Measurements from ENCODE around the gene DOK3. TPM values are rescaled to one million over a fixed set of nuclear protein-coding genes. Genes with fewer than 3 reads are reported as not detected.

DOK3 gene
- total and polyA plus RNA-seq, 2 donors (not counting 3 experiments of a cell fraction or from before 2014, with no cell fraction given): 4.8 to 5.3 TPM

DNA sequence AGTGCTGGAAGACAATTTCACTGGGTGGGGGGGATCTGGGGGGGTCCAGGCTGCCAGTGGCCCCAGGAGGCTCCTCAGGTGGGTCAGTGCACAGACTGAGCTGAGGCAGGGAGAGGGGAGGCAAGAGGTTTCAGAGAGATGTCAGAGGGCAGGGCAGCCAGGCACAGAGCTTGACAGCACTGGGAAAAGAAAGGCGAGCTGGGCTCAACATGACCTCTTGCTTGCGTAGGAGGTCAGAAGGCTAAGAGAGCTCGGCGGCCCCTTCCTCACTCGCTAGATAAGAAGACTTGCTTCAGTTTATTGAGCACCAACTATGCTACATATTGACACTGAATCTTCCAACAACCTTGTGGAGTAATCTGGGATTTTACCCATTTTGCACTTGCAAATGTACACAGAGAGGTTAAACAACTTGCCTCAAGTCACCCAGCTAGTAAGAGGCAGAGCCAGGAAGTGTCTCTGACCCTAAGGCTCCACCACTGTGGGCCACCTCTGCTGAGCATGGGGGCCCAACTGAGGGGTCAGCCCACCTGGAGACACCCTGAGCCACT, 15.8 kb downstream of the DOK3 start:
- Histone ChIP-seq H2AFZ (ENCODE audit: low read depth, low read length) (no peak overlapping the region), H3K4me2 (ENCODE audit: insufficient read depth, low read length) (peak overlapping the region; percentile 64), H3K4me3 (replicated peaks in 1 of 3; ENCODE audit: insufficient read depth in 1 of 3, low read depth in 1 of 3, low read length in 3 of 3) (peak overlapping the region in 1 of 3 experiments; percentile 9), H3K27me3 (ENCODE audit: control insufficient read depth in 2 of 2, insufficient read depth in 2 of 2, low read length in 2 of 2) (no peaks in the 10 kb centered on the region), H3K36me3 (ENCODE audit: control insufficient read depth in 2 of 2, extremely low read depth in 1 of 2, insufficient read depth in 2 of 2, low read length in 2 of 2) (peaks cover 9 to 24% of the 10 kb centered on the region in 2 experiments), H3K9me1 (replicated peaks; ENCODE audit: control insufficient read depth, extremely low read depth, insufficient read depth, low read length) (no peaks in the 10 kb centered on the region), H3K4me1 (ENCODE audit: control insufficient read depth, extremely low read depth, insufficient read depth, low read length) (peaks cover 57% of the 10 kb centered on the region), H3K9me3 (replicated peaks; ENCODE audit: control insufficient read depth, insufficient read depth, low read length) (no peaks in the 10 kb centered on the region), H3K79me2 (ENCODE audit: control insufficient read depth, insufficient read depth, low read length) (peaks cover 44% of the 10 kb centered on the region), H3K27ac (ENCODE audit: insufficient read depth, low read depth, low read length) (peak overlapping the region; percentile 93), H4K20me1 (replicated peaks; ENCODE audit: control insufficient read depth, extremely low read depth, insufficient read depth, low read length) (no peaks in the 10 kb centered on the region), H3K9ac (replicated peaks; ENCODE audit: extremely low read depth, insufficient read depth, low read length) (peak overlapping the region; percentile 93)
- ChIA-PET CTCF (interaction anchor here (0.8 to 5.3 kb wide), 9 partner anchors 8 to 103 kb away, joined by 3 to 58 read pairs (median 6); no protein-coding TSS in a partner anchor), POLR2A (interaction anchor here (1.8 kb wide), 1 partner anchor 17 kb away, joined by 10 read pairs; no protein-coding TSS in a partner anchor)
- FAIRE-seq (no peak), DNase-seq (ENCODE audit: low read depth, low spot score) (no peak)
- TF ChIP-seq JUN (IDR thresholded peaks at IDR 0.05; ENCODE audit: borderline replicate concordance, insufficient read depth, insufficient read length, low read depth) (no peak), POLR2AphosphoS5 (IDR thresholded peaks at IDR 0.05; ENCODE audit: insufficient read depth, low read depth, low read length) (no peak), FOS (IDR thresholded peaks at IDR 0.05; ENCODE audit: borderline replicate concordance, insufficient read depth, low read length) (no peak), GATA2 (IDR thresholded peaks at IDR 0.05; ENCODE audit: insufficient read depth, insufficient read length, low read depth, low read length) (no peak), CTCF (IDR thresholded peaks at IDR 0.05; ENCODE audit: extremely low read depth in 1 of 2, insufficient read depth in 1 of 2, low read depth in 1 of 2, low read length in 2 of 2) (no peak), MAX (IDR thresholded peaks at IDR 0.05; ENCODE audit: insufficient read depth, insufficient read length) (no peak), POLR2A (IDR thresholded peaks at IDR 0.05; ENCODE audit: low read depth, low read length) (no peak), MYC (IDR thresholded peaks at IDR 0.05; ENCODE audit: low read depth, low read length) (no peak), EZH2 (IDR thresholded peaks at IDR 0.05; ENCODE audit: borderline replicate concordance, low read depth, low read length, severe bottlenecking) (no peak)
- intact Hi-C loops (cut with micrococcal nuclease) (loop anchor here (1.0 to 10.0 kb wide), 6 partner anchors 38 to 959 kb away; partner anchors contain the start of genes N4BP3 and RNF44), dilution Hi-C loops (cut with MboI; ENCODE audit: extremely low pct_ligation_motif_present, low sequenced_read_pairs) (no loop called here)
- BruUV-seq (replicated peaks): TSS peak; percentile 2
